Heart left ventricle (tissue), 16 donors: ENCODE data around the gene FAM180A. TPM values are rescaled to one million over a fixed set of nuclear protein-coding genes. Genes with fewer than 3 reads are reported as not detected.

Experiments
- ATAC-seq, 4 donors: fragments of 200-7000 bp; cut with Tn5 transposase; one replicate each; pipeline ENCODE4 v1.9.1; 2020 to 2022; ENCODE audit warnings: moderate library complexity in 4 of 4, mild to moderate bottlenecking in 3 of 4, moderate number of reproducible peaks in 1 of 4
- DNase-seq, 5 donors: peaks; one replicate each; pipeline ENCODE4 v3.0.0-alpha.2; 2020
- H3K27ac ChIP-seq, 12 donors: fragments of 200-600 bp; sonication (generic) in 4 of 12; one replicate each; pipeline versions ENCODE4 v1.5.0 to v1.8.0; 2016 to 2022; ENCODE audit warnings: mild to moderate bottlenecking in 2 of 12
- H3K27me3 ChIP-seq, 9 donors: fragments of 200-600 bp; sonication (generic) in 2 of 9; one replicate each; pipeline versions ENCODE4 v1.5.1 to v1.8.0; 2016 to 2022; ENCODE audit warnings: mild to moderate bottlenecking in 3 of 9
- H3K36me3 ChIP-seq, 9 donors: fragments of 200-600 bp; sonication (generic) in 2 of 9; one replicate each; pipeline versions ENCODE4 v1.5.0 to v1.8.0; 2018 to 2022; ENCODE audit warnings: mild to moderate bottlenecking in 2 of 9
- H3K4me1 ChIP-seq, 12 donors: fragments of 200-600 bp; sonication (generic) in 4 of 12; one replicate each; pipeline versions ENCODE4 v1.5.0 to v1.8.0; 2016 to 2022; ENCODE audit warnings: mild to moderate bottlenecking in 3 of 12
- H3K4me3 ChIP-seq, 12 donors: fragments of 200-600 bp; sonication (generic) in 4 of 12; one replicate each; pipeline versions ENCODE4 v1.5.0 to v1.8.0; 2017 to 2022; ENCODE audit warnings: mild to moderate bottlenecking in 9 of 12, moderate library complexity in 4 of 12
- H3K9me3 ChIP-seq, 12 donors: fragments of 200-600 bp; sonication (generic) in 4 of 12; one replicate each; pipeline versions ENCODE4 v1.5.0 to v1.8.0; 2016 to 2022; ENCODE audit warnings: mild to moderate bottlenecking in 1 of 12
- CTCF ChIP-seq, 12 donors: fragments of 200-600 bp; sonication (generic) in 4 of 12; IDR thresholded peaks; one replicate each; pipeline versions ENCODE4 v1.5.0 to v1.8.0; 2018 to 2022; ENCODE audit warnings: antibody characterized with exemption in 12 of 12, mild to moderate bottlenecking in 5 of 12
- POLR2A ChIP-seq, 2 donors: fragments of 450-650 bp; IDR thresholded peaks; one replicate each; pipeline ENCODE4 v1.6.1; 2017; ENCODE audit warnings: antibody characterized with exemption in 2 of 2, mild to moderate bottlenecking in 2 of 2, moderate library complexity in 2 of 2
- WGBS, 4 donors: extraction: QIAGEN DNeasy Blood & Tissue Kit in 2 of 4; methylation state at CpG; one replicate each; pipeline versions ENCODE4 v1.1.5 to v1.1.7; 2013 to 2018; 5-methylcytosine and 5-hydroxymethylcytosine counted together
- intact Hi-C, 10 donors: fragments of 100-400 bp; cut with DNase I; formaldehyde crosslinking; loops; one replicate each; pipeline versions ENCODE4 v1.11.1 to v1.14.2; 2022
- polyA plus RNA-seq, 2 donors: library from polyadenylated mRNA; stranded (reverse); fragments of 200-250 nt; gene quantifications; one replicate each; pipeline ENCODE4 v1.2.3, GENCODE V29; 2013
- total RNA-seq, 9 donors: library from RNA; depleted of rRNA in 2 of 9; stranded (reverse); fragments of >200 nt in 2 of 9; fragmentation: NEBNext Ultra II Directional in 3 of 9; extraction: Animal tissue kit (Norgen Biotek cat#: 25700) in 3 of 9; gene quantifications; one replicate each; pipeline versions ENCODE4 v1.1.0 to v1.2.4, GENCODE V29; 2016 to 2023
- donor health status: ischemic (EF 13 %, LVEDD 7.1; RV severe dilation, severe dysfunction).
- donor health status: healthy with polysubstance abuse.
- donor health status: DM: no; HTN: yes; CAD: no.
- donor health status: DM: no; HTN: no; CAD: no.
- donor health status: ischemic (EF 25% LVEDD 6.9; RV normal size, moderate dysfunction).
- donor health status: ischemic (EF 25% LVEDD 5.7; RV mildly dilated, moderate dysfunction).
- donor health status: healthy.
- donor health status: DM: yes; HTN: yes; CAD: no.
- donor health status: ischemic (EF 35%, LVEDD 5.7; RV mildly dilated, moderate dysfunction).
- donor health status: nonischemic (EF 11% LVEDD 7.7; RV severe dilation, severe dysfunction).
- donor health status: DM: yes; HTN: yes; CAD: no.
- donor health status: PGD.
- donor health status: ischemic (EF 29% LVEDD 5.4; RV normal size, mild dysfunction).
- donor health status: nonischemic (EF 23%, LVEDD 6.1; RV moderate dilation, normal function).

Gene FAM180A
- total and polyA plus RNA-seq, 11 donors: 7.9 to 63.5 (median 20.8) TPM

- DNase-seq: no peak
- no peak for ATAC-seq
- TF ChIP-seq POLR2A (IDR thresholded peaks at IDR 0.05): no peak
- TF ChIP-seq CTCF (IDR thresholded peaks at IDR 0.05): no peak
- Histone ChIP-seq H3K4me3 (no peak within 1 kb of the TSS), H3K27me3 (no peaks in the 10 kb centered on the region), H3K27ac (no peak within 1 kb of the TSS), H3K4me1 (peaks cover 0 to 20% (median 2%) of the 10 kb centered on the region in 12 donors), H3K36me3 (peaks cover 0 to 14% (median 0%) of the 10 kb centered on the region in 9 donors), H3K9me3 (no peaks in the 10 kb centered on the region)
- WGBS, 4 donors: 86 to 92% (median 89%) methylated on average over 11 of the region's 11 CpGs
- intact Hi-C loops: no loop called here
Measured at GRCh38 chr7:135728136-135728669, 20.4 kb downstream of the FAM180A start, which contains the start of gene SLC13A4. TSS of gene SLC13A4 (minus strand) at chr7:135728186. CDS start at chr7:135727496, 690 bp downstream.

- no peak for DNase-seq
- ATAC-seq: peak in 1 of 4 donors; percentile 9
- TF ChIP-seq POLR2A (IDR thresholded peaks at IDR 0.05) (no peak), CTCF (IDR thresholded peaks at IDR 0.05) (no peak)
- intact Hi-C loops: no loop called here
- H3K27me3 ChIP-seq: no peaks in the 10 kb centered on the region
- no peaks in the 10 kb centered on the region for H3K9me3 ChIP-seq
- 93 to 95% (median 94%) methylated on average over 29 to 30 of the region's 30 CpGs for WGBS, 4 donors
- H3K36me3 ChIP-seq: peaks cover 0 to 5% (median 0%) of the 10 kb centered on the region in 9 donors
- no peak overlapping the region for H3K4me3 ChIP-seq
- H3K4me1 ChIP-seq: peaks cover 0 to 20% (median 2%) of the 10 kb centered on the region in 12 donors
- H3K27ac ChIP-seq: no peak overlapping the region
Measured at GRCh38 chr7:135726911-135727673, 21.5 kb downstream of the FAM180A start.

- intact Hi-C loops: no loop called here
- no peak for ATAC-seq
- 61 to 73% (median 66%) methylated on average over 5 of the region's 5 CpGs for WGBS, 4 donors
Measured at GRCh38 chr7:135726276-135726788, 22.3 kb downstream of the FAM180A start.

More at GRCh38 chr7:135726276-135726788, 22.3 kb downstream of the FAM180A start:
- Histone ChIP-seq H3K27ac (no peak overlapping the region), H3K4me3 (no peak overlapping the region), H3K36me3 (no peaks in the 10 kb centered on the region), H3K4me1 (peaks cover 0 to 14% (median 0%) of the 10 kb centered on the region in 12 donors), H3K9me3 (no peaks in the 10 kb centered on the region), H3K27me3 (no peaks in the 10 kb centered on the region)
- DNase-seq: no peak
- no peak for TF ChIP-seq CTCF (IDR thresholded peaks at IDR 0.05)
- TF ChIP-seq POLR2A (IDR thresholded peaks at IDR 0.05): no peak
